ENCODE measurements around the gene ADK. TPM values are rescaled to one million over a fixed set of nuclear protein-coding genes. Genes with fewer than 3 reads are reported as not detected.

The ADK gene
- total and polyA plus RNA-seq, 7 experiments from 2014 or later, result 20.7 to 43.8 (median 25.3) TPM

GRCh38 chr10:74624501-74624900 lies 473.5 kb downstream of the ADK start:
- ATAC-seq, result no peak
- Mint-ChIP-seq H3K4me1 (peaks cover 0 to 3% (median 0%) of the 10 kb centered on the region in 7 donors), H3K36me3 (peaks cover 0 to 24% (median 19%) of the 10 kb centered on the region in 5 donors), H3K9me3 (peaks cover 0 to 24% (median 6%) of the 10 kb centered on the region in 11 donors), H3K27ac (no peak overlapping the region), H3K4me3 (no peak overlapping the region), H3K27me3 (no peaks in the 10 kb centered on the region)
- CTCF ChIA-PET, result no interaction called here
- Histone ChIP-seq H3K27me3 (ENCODE audit: control insufficient read depth in 2 of 2, insufficient read depth in 2 of 2, low read length in 2 of 2) (no peaks in the 10 kb centered on the region), H3K36me3 (ENCODE audit: control insufficient read depth in 2 of 3, insufficient read depth in 3 of 3, low read length in 3 of 3) (no peaks in the 10 kb centered on the region), H3K4me3 (ENCODE audit: low read length) (no peak overlapping the region), H3K27ac (ENCODE audit: low read depth, low read length) (no peak overlapping the region), H3K9me3 (ENCODE audit: control insufficient read depth in 2 of 3, low read length in 3 of 3) (no peaks in the 10 kb centered on the region), H3K4me1 (ENCODE audit: control insufficient read depth in 2 of 2, insufficient read depth in 2 of 2, low read length in 2 of 2) (no peaks in the 10 kb centered on the region)
- intact Hi-C loops (cut with micrococcal nuclease), result no loop called here
- POLR2A ChIA-PET, result no interaction called here
- DNase-seq, result no peak

- peaks cover 0 to 3% (median 0%) of the 10 kb centered on the region in 7 donors for H3K4me1 Mint-ChIP-seq
- no peaks in the 10 kb centered on the region for H3K27me3 Mint-ChIP-seq
- no peak for DNase-seq
- ChIA-PET POLR2A (no interaction called here), CTCF (interaction anchor here (0.6 kb wide), 1 partner anchor 68 kb away, joined by 3 read pairs; no protein-coding TSS in a partner anchor)
- H3K4me3 Mint-ChIP-seq, result no peak overlapping the region
- H3K27ac Mint-ChIP-seq, result no peak overlapping the region
- Histone ChIP-seq H3K27ac (ENCODE audit: low read depth, low read length) (no peak overlapping the region), H3K36me3 (ENCODE audit: control insufficient read depth in 2 of 3, insufficient read depth in 3 of 3, low read length in 3 of 3) (no peaks in the 10 kb centered on the region), H3K4me3 (ENCODE audit: low read length) (no peak overlapping the region), H3K9me3 (ENCODE audit: control insufficient read depth in 2 of 3, low read length in 3 of 3) (no peaks in the 10 kb centered on the region), H3K27me3 (ENCODE audit: control insufficient read depth in 2 of 2, insufficient read depth in 2 of 2, low read length in 2 of 2) (no peaks in the 10 kb centered on the region), H3K4me1 (ENCODE audit: control insufficient read depth in 2 of 2, insufficient read depth in 2 of 2, low read length in 2 of 2) (no peaks in the 10 kb centered on the region)
- H3K9me3 Mint-ChIP-seq, result peaks cover 0 to 12% (median under 1%) of the 10 kb centered on the region in 11 donors
- H3K36me3 Mint-ChIP-seq, result peaks cover 3 to 23% (median 14%) of the 10 kb centered on the region in 5 donors
- intact Hi-C loops (cut with micrococcal nuclease), result no loop called here
- no peak for ATAC-seq
Observed at GRCh38 chr10:74628136-74628535, 477.1 kb downstream of the ADK start.

GRCh38 chr10:74634995-74635536 lies 484.0 kb downstream of the ADK start:
- Histone ChIP-seq H3K27ac (ENCODE audit: low read depth, low read length) (no peak overlapping the region), H3K4me1 (ENCODE audit: control insufficient read depth in 2 of 2, insufficient read depth in 2 of 2, low read length in 2 of 2) (no peaks in the 10 kb centered on the region), H3K27me3 (ENCODE audit: control insufficient read depth in 2 of 2, insufficient read depth in 2 of 2, low read length in 2 of 2) (no peaks in the 10 kb centered on the region), H3K4me3 (ENCODE audit: low read length) (no peak overlapping the region), H3K9me3 (ENCODE audit: control insufficient read depth in 2 of 3, low read length in 3 of 3) (peaks cover 0 to 23% (median 0%) of the 10 kb centered on the region in 3 experiments), H3K36me3 (ENCODE audit: control insufficient read depth in 2 of 3, insufficient read depth in 3 of 3, low read length in 3 of 3) (no peaks in the 10 kb centered on the region)
- Mint-ChIP-seq H3K27me3 (no peaks in the 10 kb centered on the region), H3K4me1 (no peaks in the 10 kb centered on the region), H3K36me3 (peaks cover 13 to 51% (median 43%) of the 10 kb centered on the region in 5 donors), H3K4me3 (no peak overlapping the region), H3K9me3 (peaks cover 3 to 34% (median 13%) of the 10 kb centered on the region in 11 donors), H3K27ac (peak overlapping the region in 1 of 9 donors; percentile 12)
- DNase-seq, result peak in 1 of 9 donors; percentile 18
- ChIA-PET POLR2A (interaction anchor here (0.7 kb wide), 1 partner anchor 299 kb away, joined by 3 read pairs; no protein-coding TSS in a partner anchor), CTCF (interaction anchor here (0.5 kb wide), 1 partner anchor 595 kb away, joined by 4 read pairs; no protein-coding TSS in a partner anchor)
- intact Hi-C loops (cut with micrococcal nuclease), result no loop called here
- no peak for ATAC-seq

- ATAC-seq (no peak), DNase-seq (no peak)
- Mint-ChIP-seq H3K4me1 (no peaks in the 10 kb centered on the region), H3K27ac (no peak overlapping the region), H3K4me3 (no peak overlapping the region), H3K9me3 (peaks cover 3 to 34% (median 13%) of the 10 kb centered on the region in 11 donors), H3K27me3 (no peaks in the 10 kb centered on the region), H3K36me3 (peaks cover 13 to 50% (median 49%) of the 10 kb centered on the region in 5 donors)
- intact Hi-C loops (cut with micrococcal nuclease), result no loop called here
- no peaks in the 10 kb centered on the region for H3K27me3 ChIP-seq (ENCODE audit: control insufficient read depth in 2 of 2, insufficient read depth in 2 of 2, low read length in 2 of 2)
- no peak overlapping the region for H3K4me3 ChIP-seq (ENCODE audit: low read length)
- no peaks in the 10 kb centered on the region for H3K36me3 ChIP-seq (ENCODE audit: control insufficient read depth in 2 of 3, insufficient read depth in 3 of 3, low read length in 3 of 3)
- no peak overlapping the region for H3K27ac ChIP-seq (ENCODE audit: low read depth, low read length)
- ChIA-PET POLR2A (no interaction called here), CTCF (no interaction called here)
- H3K4me1 ChIP-seq (ENCODE audit: control insufficient read depth in 2 of 2, insufficient read depth in 2 of 2, low read length in 2 of 2), result no peaks in the 10 kb centered on the region
- H3K9me3 ChIP-seq (ENCODE audit: control insufficient read depth in 2 of 3, low read length in 3 of 3), result peaks cover 0 to 23% (median 0%) of the 10 kb centered on the region in 3 experiments
Observed at GRCh38 chr10:74635655-74636054, 484.6 kb downstream of the ADK start.

- no peak overlapping the region for H3K27ac ChIP-seq (ENCODE audit: low read depth, low read length)
- Mint-ChIP-seq H3K27me3 (no peaks in the 10 kb centered on the region), H3K4me1 (no peaks in the 10 kb centered on the region), H3K36me3 (peaks cover 10 to 42% (median 37%) of the 10 kb centered on the region in 5 donors), H3K27ac (no peak overlapping the region), H3K9me3 (peaks cover 3 to 34% (median 13%) of the 10 kb centered on the region in 11 donors), H3K4me3 (no peak overlapping the region)
- H3K4me3 ChIP-seq (ENCODE audit: low read length), result no peak overlapping the region
- H3K9me3 ChIP-seq (ENCODE audit: control insufficient read depth in 2 of 3, low read length in 3 of 3), result peaks cover 0 to 23% (median 0%) of the 10 kb centered on the region in 3 experiments
- ChIA-PET POLR2A (no interaction called here), CTCF (interaction anchor here (0.8 kb wide), 1 partner anchor 428 kb away, joined by 3 read pairs; no protein-coding TSS in a partner anchor)
- intact Hi-C loops (cut with micrococcal nuclease), result no loop called here
- H3K27me3 ChIP-seq (ENCODE audit: control insufficient read depth in 2 of 2, insufficient read depth in 2 of 2, low read length in 2 of 2), result no peaks in the 10 kb centered on the region
- ATAC-seq (no peak), DNase-seq (no peak)
- no peaks in the 10 kb centered on the region for H3K4me1 ChIP-seq (ENCODE audit: control insufficient read depth in 2 of 2, insufficient read depth in 2 of 2, low read length in 2 of 2)
- no peaks in the 10 kb centered on the region for H3K36me3 ChIP-seq (ENCODE audit: control insufficient read depth in 2 of 3, insufficient read depth in 3 of 3, low read length in 3 of 3)
Observed at GRCh38 chr10:74637685-74638084, 486.7 kb downstream of the ADK start.

GRCh38 chr10:74640134-74640921 lies 489.3 kb downstream of the ADK start:
- H3K4me3 Mint-ChIP-seq, result no peak overlapping the region
- DNase-seq (no peak), ATAC-seq (no peak)
- no peaks in the 10 kb centered on the region for H3K36me3 ChIP-seq (ENCODE audit: control insufficient read depth in 2 of 3, insufficient read depth in 3 of 3, low read length in 3 of 3)
- CTCF ChIA-PET, result interaction anchor here (0.8 kb wide), 1 partner anchor 338 kb away, joined by 5 read pairs; no protein-coding TSS in a partner anchor
- intact Hi-C loops (cut with micrococcal nuclease), result no loop called here
- no peak overlapping the region for H3K27ac Mint-ChIP-seq
- no peak overlapping the region for H3K27ac ChIP-seq (ENCODE audit: low read depth, low read length)
- POLR2A ChIA-PET, result no interaction called here
- H3K9me3 Mint-ChIP-seq, result peaks cover 0 to 19% (median 5%) of the 10 kb centered on the region in 11 donors
- no peaks in the 10 kb centered on the region for H3K4me1 Mint-ChIP-seq
- no peaks in the 10 kb centered on the region for H3K4me1 ChIP-seq (ENCODE audit: control insufficient read depth in 2 of 2, insufficient read depth in 2 of 2, low read length in 2 of 2)
- H3K36me3 Mint-ChIP-seq, result peaks cover 4 to 42% (median 30%) of the 10 kb centered on the region in 5 donors
- H3K9me3 ChIP-seq (ENCODE audit: control insufficient read depth in 2 of 3, low read length in 3 of 3), result peaks cover 0 to 4% (median 0%) of the 10 kb centered on the region in 3 experiments
- H3K4me3 ChIP-seq (ENCODE audit: low read length), result no peak overlapping the region
- H3K27me3 ChIP-seq (ENCODE audit: control insufficient read depth in 2 of 2, insufficient read depth in 2 of 2, low read length in 2 of 2), result no peaks in the 10 kb centered on the region
- H3K27me3 Mint-ChIP-seq, result no peaks in the 10 kb centered on the region
